ENCODE measurements around the gene BLTP2.
A peak's percentile ranks its signal among the peaks of the same experiment; 100 is the strongest.

The BLTP2 gene

DNA sequence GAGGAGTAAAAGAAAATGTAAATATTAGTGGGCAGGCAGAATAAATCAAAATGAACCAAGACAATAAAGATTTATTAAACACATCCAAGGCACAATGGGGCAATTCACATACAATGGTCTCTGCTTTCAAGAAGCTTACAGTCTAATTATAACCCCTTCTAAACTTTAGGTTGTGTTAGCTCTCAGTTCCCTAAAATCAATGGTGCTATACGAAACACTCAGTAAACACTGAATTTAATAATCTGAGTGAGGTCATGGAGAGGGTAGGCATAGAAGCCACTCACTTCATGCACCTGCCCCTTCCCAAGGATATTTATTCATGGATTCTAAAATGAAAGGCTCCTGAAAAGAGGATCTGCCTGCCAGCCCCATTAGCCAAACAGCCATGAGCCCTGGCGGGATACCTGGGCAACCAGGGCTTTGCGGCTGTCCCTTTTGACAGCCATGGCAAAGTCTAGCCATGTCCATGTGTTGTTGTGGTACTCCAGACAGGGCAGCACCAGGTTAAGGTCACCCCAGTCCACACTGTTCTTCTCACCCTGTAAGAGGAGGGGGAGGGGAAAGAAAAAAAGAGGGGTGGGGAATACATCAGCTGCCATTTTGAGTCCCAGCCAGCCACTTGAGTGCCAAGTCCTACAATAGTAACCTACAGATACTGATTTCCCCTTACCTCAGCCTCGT is 29.6 kb downstream of the BLTP2 start:
- H3K79me2 ChIP-seq (ENCODE audit: low read length) = no peaks in the 10 kb centered on the region
- H3K9me2 ChIP-seq (replicated peaks; ENCODE audit: insufficient read depth, low read length) = no peaks in the 10 kb centered on the region
- no peaks in the 10 kb centered on the region for H3K4me1 ChIP-seq (ENCODE audit: low read length)
- no peaks in the 10 kb centered on the region; the same call in 1 of the 2 replicates for H3F3A ChIP-seq (ENCODE audit: insufficient read depth, low read length)
- H3K27me3 ChIP-seq (replicated peaks; ENCODE audit: insufficient read depth, low read length) = no peaks in the 10 kb centered on the region
- H3K4me2 ChIP-seq (ENCODE audit: low read depth, low read length) = no peak overlapping the region
- no peak overlapping the region for H3K9ac ChIP-seq (ENCODE audit: low read length)
- no peaks in the 10 kb centered on the region for H3K9me3 ChIP-seq (replicated peaks; ENCODE audit: insufficient read depth, low read length)
- peaks cover 38% of the 10 kb centered on the region for H3K36me3 ChIP-seq (replicated peaks; ENCODE audit: insufficient read depth, low read length)
- H3K4me3 ChIP-seq (ENCODE audit: low read length) = no peak overlapping the region
- TF ChIP-seq, protein P1, sequence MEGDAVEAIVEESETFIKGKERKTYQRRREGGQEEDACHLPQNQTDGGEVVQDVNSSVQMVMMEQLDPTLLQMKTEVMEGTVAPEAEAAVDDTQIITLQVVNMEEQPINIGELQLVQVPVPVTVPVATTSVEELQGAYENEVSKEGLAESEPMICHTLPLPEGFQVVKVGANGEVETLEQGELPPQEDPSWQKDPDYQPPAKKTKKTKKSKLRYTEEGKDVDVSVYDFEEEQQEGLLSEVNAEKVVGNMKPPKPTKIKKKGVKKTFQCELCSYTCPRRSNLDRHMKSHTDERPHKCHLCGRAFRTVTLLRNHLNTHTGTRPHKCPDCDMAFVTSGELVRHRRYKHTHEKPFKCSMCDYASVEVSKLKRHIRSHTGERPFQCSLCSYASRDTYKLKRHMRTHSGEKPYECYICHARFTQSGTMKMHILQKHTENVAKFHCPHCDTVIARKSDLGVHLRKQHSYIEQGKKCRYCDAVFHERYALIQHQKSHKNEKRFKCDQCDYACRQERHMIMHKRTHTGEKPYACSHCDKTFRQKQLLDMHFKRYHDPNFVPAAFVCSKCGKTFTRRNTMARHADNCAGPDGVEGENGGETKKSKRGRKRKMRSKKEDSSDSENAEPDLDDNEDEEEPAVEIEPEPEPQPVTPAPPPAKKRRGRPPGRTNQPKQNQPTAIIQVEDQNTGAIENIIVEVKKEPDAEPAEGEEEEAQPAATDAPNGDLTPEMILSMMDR (IDR thresholded peaks at IDR 0.05; ENCODE audit: low read length) = no peak
- no peak for TF ChIP-seq EZH2 (optimal IDR thresholded peaks at IDR 0.05; ENCODE audit: low read depth, low read length)
- TF ChIP-seq EZH2phosphoT487 (IDR thresholded peaks at IDR 0.05; ENCODE audit: low read length) = no peak
- no peak overlapping the region for H3K27ac ChIP-seq (ENCODE audit: low read length)
- no peaks in the 10 kb centered on the region for H4K20me1 ChIP-seq (ENCODE audit: insufficient read depth, low read length)
- no peak overlapping the region for H2AFZ ChIP-seq (ENCODE audit: low read length)
- DNase-seq = no peak

DNA sequence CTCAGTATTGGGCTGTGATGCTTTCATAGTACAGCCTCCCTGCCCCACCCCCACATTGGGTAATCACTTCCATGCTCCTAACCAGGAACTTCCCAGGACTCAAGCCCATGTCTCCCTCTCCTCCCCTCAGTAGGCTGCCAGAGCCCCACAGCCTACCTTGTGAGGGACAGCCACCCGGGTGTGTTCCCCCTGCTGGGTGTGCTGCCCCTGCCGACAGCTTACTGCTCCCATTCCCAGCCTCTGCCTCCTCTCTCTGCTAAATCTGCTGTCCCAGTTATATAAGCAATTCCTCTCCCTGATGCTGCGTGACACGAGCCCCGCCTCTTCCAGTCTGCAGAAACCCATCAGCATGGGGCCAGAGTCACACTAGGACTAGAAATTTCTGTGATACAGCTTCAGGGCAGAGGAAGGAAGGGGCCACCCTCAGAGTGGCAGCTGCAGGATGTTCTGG is 31.0 kb downstream of the BLTP2 start, which contains the start of gene RSKR:
Gene RSKR (minus strand): TSS at position 255 of the 451 bp plus-strand sequence. CDS start 24 bp downstream, at position 231.
- Histone ChIP-seq H3K9me3 (replicated peaks; ENCODE audit: insufficient read depth, low read length) (no peaks in the 10 kb centered on the region), H3K27me3 (replicated peaks; ENCODE audit: insufficient read depth, low read length) (no peaks in the 10 kb centered on the region), H3K79me2 (ENCODE audit: low read length) (no peaks in the 10 kb centered on the region), H3K4me2 (ENCODE audit: low read depth, low read length) (no peak within 1 kb of the TSS), H3K9ac (ENCODE audit: low read length) (no peak within 1 kb of the TSS), H3K36me3 (replicated peaks; ENCODE audit: insufficient read depth, low read length) (peaks cover 29% of the 10 kb centered on the region), H3K4me3 (ENCODE audit: low read length) (no peak within 1 kb of the TSS), H3K9me2 (replicated peaks; ENCODE audit: insufficient read depth, low read length) (no peaks in the 10 kb centered on the region), H3K27ac (ENCODE audit: low read length) (no peak within 1 kb of the TSS), H3K4me1 (ENCODE audit: low read length) (no peaks in the 10 kb centered on the region), H2AFZ (ENCODE audit: low read length) (no peak within 1 kb of the TSS), H4K20me1 (ENCODE audit: insufficient read depth, low read length) (no peaks in the 10 kb centered on the region), H3F3A (ENCODE audit: insufficient read depth, low read length) (no peaks in the 10 kb centered on the region; the same call in 1 of the 2 replicates)
- DNase-seq = no peak
- TF ChIP-seq, protein P1 (IDR thresholded peaks at IDR 0.05; ENCODE audit: low read length) = no peak
- TF ChIP-seq EZH2 (optimal IDR thresholded peaks at IDR 0.05; ENCODE audit: low read depth, low read length) (no peak), EZH2phosphoT487 (IDR thresholded peaks at IDR 0.05; ENCODE audit: low read length) (no peak)

DNA sequence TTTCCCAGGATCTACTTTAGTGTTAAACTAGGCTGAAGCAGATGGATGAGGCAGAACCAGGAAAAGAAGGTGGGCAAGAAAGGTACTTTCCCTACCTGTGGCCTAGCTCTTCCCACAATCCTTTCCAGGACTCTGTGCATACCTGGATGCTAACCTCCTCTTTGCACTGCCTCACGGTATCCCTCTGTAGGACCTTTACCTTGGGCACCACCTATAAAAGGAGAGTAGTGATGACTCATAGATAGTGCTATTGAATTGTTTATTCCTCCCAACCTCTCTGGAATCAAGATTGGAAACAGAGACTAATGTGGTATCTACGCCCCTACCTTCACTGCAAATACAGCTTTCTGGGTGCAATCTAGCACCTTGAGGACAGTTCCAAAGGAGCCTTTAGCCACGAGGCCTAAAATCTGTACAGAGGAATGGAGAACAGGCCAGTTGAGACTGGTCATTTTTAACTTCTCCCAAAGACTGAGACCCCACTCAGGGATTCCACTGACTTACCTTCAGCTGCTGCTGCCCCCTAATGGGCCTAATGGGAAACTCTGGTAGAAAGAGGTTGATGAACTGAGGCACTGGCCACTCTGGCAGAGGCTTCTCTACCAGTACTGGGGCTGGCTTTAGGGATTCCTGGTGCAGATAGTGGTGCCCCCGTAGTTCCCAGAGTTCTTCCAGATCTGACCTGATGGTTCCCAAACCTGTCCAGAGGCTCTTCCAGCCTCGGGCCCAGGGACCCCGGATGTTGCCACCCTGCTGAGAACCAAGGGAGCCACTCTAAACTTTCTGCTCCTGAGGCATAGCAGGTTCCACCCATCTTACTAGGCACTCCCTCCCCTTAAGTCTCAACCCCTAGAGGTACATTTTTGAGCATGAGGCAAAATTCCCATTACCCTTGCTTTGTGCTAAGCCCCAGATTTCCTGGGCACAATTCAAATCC is 31.8 kb downstream of the BLTP2 start:
- H3K27ac ChIP-seq (ENCODE audit: low read length) = no peak overlapping the region
- no peak overlapping the region for H2AFZ ChIP-seq (ENCODE audit: low read length)
- H3K4me2 ChIP-seq (ENCODE audit: low read depth, low read length) = no peak overlapping the region
- no peaks in the 10 kb centered on the region for H3K9me2 ChIP-seq (replicated peaks; ENCODE audit: insufficient read depth, low read length)
- H3F3A ChIP-seq (ENCODE audit: insufficient read depth, low read length) = no peaks in the 10 kb centered on the region; the same call in 1 of the 2 replicates
- DNase-seq = peak; percentile 27
- H4K20me1 ChIP-seq (ENCODE audit: insufficient read depth, low read length) = no peaks in the 10 kb centered on the region
- H3K9ac ChIP-seq (ENCODE audit: low read length) = no peak overlapping the region
- no peaks in the 10 kb centered on the region for H3K27me3 ChIP-seq (replicated peaks; ENCODE audit: insufficient read depth, low read length)
- no peaks in the 10 kb centered on the region for H3K79me2 ChIP-seq (ENCODE audit: low read length)
- H3K4me1 ChIP-seq (ENCODE audit: low read length) = no peaks in the 10 kb centered on the region
- H3K9me3 ChIP-seq (replicated peaks; ENCODE audit: insufficient read depth, low read length) = no peaks in the 10 kb centered on the region
- TF ChIP-seq EZH2phosphoT487 (IDR thresholded peaks at IDR 0.05; ENCODE audit: low read length) = no peak
- TF ChIP-seq, protein P1 (IDR thresholded peaks at IDR 0.05; ENCODE audit: low read length) = peak; percentile 65
- no peak overlapping the region for H3K4me3 ChIP-seq (ENCODE audit: low read length)
- H3K36me3 ChIP-seq (replicated peaks; ENCODE audit: insufficient read depth, low read length) = peaks cover 24% of the 10 kb centered on the region
